IMR-90 (cell line): ENCODE results near the gene VPS35L. TPM values are rescaled to one million over a fixed set of nuclear protein-coding genes. Genes with fewer than 3 reads are reported as not detected.

Experiments
- ATAC-seq: fragments of 200-7000 bp; cut with Tn5 transposase; 2 replicates; pipeline ENCODE4 v1.9.1; 2020; ENCODE audit warnings: low read depth, mild to moderate bottlenecking, moderate library complexity
- BruUV-seq: library from RNA; stranded (reverse); fragments of 400-500 nt; replicated peaks from 2 replicates; lab custom pipeline; 2021; lab: Mats Ljungman, UMichigan
- CTCF ChIA-PET: fragments of 300-600 bp; formaldehyde crosslinking; extraction: SDS; loops from one replicate; lab custom pipeline; 2021; ENCODE audit warnings: antibody characterized with exemption; lab: Yijun Ruan, JAX
- POLR2A ChIA-PET: fragments of 300-600 bp; sonication (Branson Sonifier 250); formaldehyde crosslinking; loops from one replicate; lab custom pipeline; 2022; ENCODE audit warnings: antibody characterized with exemption; ENCODE audit not compliant: unreplicated experiment; lab: Charles Lee
- DNase-seq: peaks from one replicate; pipeline ENCODE4 v3.0.0; 2013
- H2AFZ ChIP-seq: replicated peaks from 2 replicates; pipeline ENCODE3; 2013; ENCODE audit warnings: low read length, mild to moderate bottlenecking; ENCODE audit not compliant: poor library complexity
- H2AK5ac ChIP-seq: 2 replicates; pipeline ENCODE4 v1.6.1; 2013; ENCODE audit warnings: low read depth, low read length, inconsistent platforms
- H2AK9ac ChIP-seq: replicated peaks from 2 replicates; pipeline ENCODE3; 2013; ENCODE audit warnings: mild to moderate bottlenecking, low read depth, low read length, moderate library complexity; ENCODE audit not compliant: poor library complexity
- H2BK120ac ChIP-seq: 2 replicates; pipeline ENCODE4 v1.6.1; 2013; ENCODE audit warnings: low read depth, low read length, inconsistent platforms
- H2BK15ac ChIP-seq: 3 replicates; pipeline ENCODE4 v1.6.1; 2013; ENCODE audit warnings: low read depth, low read length, inconsistent platforms
- H2BK20ac ChIP-seq: 2 replicates; pipeline ENCODE4 v1.6.1; 2013; ENCODE audit warnings: low read depth, mild to moderate bottlenecking, inconsistent platforms, low read length, moderate library complexity
- H2BK5ac ChIP-seq: 2 replicates; pipeline ENCODE4 v1.6.1; 2013; ENCODE audit warnings: mild to moderate bottlenecking, low read depth, low read length, inconsistent platforms; ENCODE audit not compliant: poor library complexity, severe bottlenecking
- H3K14ac ChIP-seq: replicated peaks from 2 replicates; pipeline ENCODE4 v1.6.1; 2013; ENCODE audit warnings: low read depth, low read length, inconsistent platforms
- H3K18ac ChIP-seq: 2 replicates; pipeline ENCODE4 v1.6.1; 2013; ENCODE audit warnings: low read depth, low read length, control low read depth
- H3K23ac ChIP-seq: 2 replicates; pipeline ENCODE4 v1.6.1; 2013; ENCODE audit warnings: low read depth, low read length, inconsistent platforms
- H3K27ac ChIP-seq: 2 replicates; pipeline ENCODE4 v1.5.1; 2013; ENCODE audit warnings: mild to moderate bottlenecking, control low read depth, low read length; ENCODE audit not compliant: insufficient read depth
- H3K27me3 ChIP-seq: 2 replicates; pipeline ENCODE4 v1.6.1; 2013; ENCODE audit warnings: low read length; ENCODE audit not compliant: control insufficient read depth, insufficient read depth
- H3K36me3 ChIP-seq: 2 replicates; pipeline ENCODE4 v1.6.1; 2013; ENCODE audit warnings: low read length, mixed read lengths; ENCODE audit not compliant: control insufficient read depth, insufficient read depth
- H3K4ac ChIP-seq: 2 replicates; pipeline ENCODE4 v1.6.1; 2013; ENCODE audit warnings: low read depth, low read length, inconsistent platforms
- H3K4me1 ChIP-seq: 2 replicates; pipeline ENCODE4 v1.6.1; 2013; ENCODE audit warnings: low read length, mixed read lengths; ENCODE audit not compliant: control insufficient read depth, insufficient read depth
- H3K4me2 ChIP-seq: 2 replicates; pipeline ENCODE4 v1.6.1; 2013; ENCODE audit warnings: low read depth, mild to moderate bottlenecking, control low read depth, low read length, moderate library complexity
- H3K4me3 ChIP-seq: 2 replicates; pipeline ENCODE4 v1.5.1; 2013; ENCODE audit warnings: low read depth, mild to moderate bottlenecking, control low read depth, low read length, moderate library complexity; ENCODE audit not compliant: insufficient read depth
- H3K56ac ChIP-seq: 2 replicates; pipeline ENCODE4 v1.6.1; 2013; ENCODE audit warnings: low read length, inconsistent platforms; ENCODE audit not compliant: insufficient read depth; ENCODE audit errors: extremely low read depth
- H3K79me1 ChIP-seq, 2 experiments: 2 replicates each; pipeline ENCODE4 v1.6.1; 2013; ENCODE audit warnings: low read length in 2 of 2, inconsistent platforms in 1 of 2, low read depth in 1 of 2
- H3K9ac ChIP-seq: 2 replicates; pipeline ENCODE4 v1.6.1; 2013; ENCODE audit warnings: low read depth, low read length, control low read depth
- H3K9me1 ChIP-seq: 2 replicates; pipeline ENCODE4 v1.6.1; 2013; ENCODE audit warnings: low read length, inconsistent platforms; ENCODE audit not compliant: insufficient read depth
- H3K9me3 ChIP-seq: 2 replicates; pipeline ENCODE4 v1.6.1; 2013; ENCODE audit warnings: low read length; ENCODE audit not compliant: control insufficient read depth, insufficient read depth
- H4K20me1 ChIP-seq: 2 replicates; pipeline ENCODE4 v1.6.1; 2013; ENCODE audit warnings: low read length, inconsistent platforms; ENCODE audit not compliant: insufficient read depth
- H4K5ac ChIP-seq: 2 replicates; pipeline ENCODE4 v1.6.1; 2013; ENCODE audit warnings: mild to moderate bottlenecking, low read depth, low read length, control low read depth
- H4K8ac ChIP-seq, 2 experiments: 2 replicates each; pipeline ENCODE4 v1.6.1; 2013; ENCODE audit warnings: low read depth in 2 of 2, low read length in 2 of 2, control low read depth in 1 of 2, inconsistent platforms in 1 of 2
- H4K91ac ChIP-seq: 2 replicates; pipeline ENCODE4 v1.6.1; 2013; ENCODE audit warnings: low read depth, low read length, inconsistent platforms; ENCODE audit not compliant: insufficient read depth
- RFX5 ChIP-seq: IDR thresholded peaks from 2 replicates; pipeline ENCODE4 v1.8.0; 2012; ENCODE audit warnings: low read depth, mild to moderate bottlenecking, low read length, moderate library complexity
- WGBS, 2 experiments: methylation state at CpG; one replicate each; pipeline versions ENCODE4 v1.1.5 to v1.1.7; 2013; ENCODE audit warnings: missing lambda C conversion rate in 2 of 2; ENCODE audit not compliant: insufficient read length in 1 of 2; ENCODE audit errors: extremely low coverage in 2 of 2; 5-methylcytosine and 5-hydroxymethylcytosine counted together
- dilution Hi-C: fragments of 300-500 bp; cut with HindIII; formaldehyde crosslinking; loops from one replicate; pipeline ENCODE4 v1.14.3; 2018; ENCODE audit warnings: low sequenced_read_pairs; ENCODE audit not compliant: unreplicated experiment
- in situ Hi-C: fragments of 300-500 bp; cut with MboI; formaldehyde crosslinking; loops from 3 replicates; pipeline ENCODE4 v1.14.3; 2019; ENCODE audit warnings: low sequenced_read_pairs, inconsistent platforms, mixed read lengths
- intact Hi-C: fragments of 100-400 bp; cut with micrococcal nuclease; formaldehyde crosslinking; loops from 2 replicates; pipeline ENCODE4 v1.10.0; 2022
- polyA plus RNA-seq, 3 experiments: library from polyadenylated mRNA; depleted of rRNA; stranded (reverse); fragments of >200 nt; gene quantifications; 2 replicates each; pipeline ENCODE4 v1.2.3, GENCODE V29; 2012; ENCODE audit warnings: low replicate concordance in 1 of 3
- total RNA-seq: library from RNA; depleted of rRNA; stranded (reverse); fragments of >200 nt; gene quantifications from 2 replicates; pipeline ENCODE4 v1.2.3, GENCODE V29; 2012

Gene VPS35L
- total and polyA plus RNA-seq, 2 of the 4 experiments (the other 2 are of a cell fraction), result 28.0 to 40.1 TPM

DNA sequence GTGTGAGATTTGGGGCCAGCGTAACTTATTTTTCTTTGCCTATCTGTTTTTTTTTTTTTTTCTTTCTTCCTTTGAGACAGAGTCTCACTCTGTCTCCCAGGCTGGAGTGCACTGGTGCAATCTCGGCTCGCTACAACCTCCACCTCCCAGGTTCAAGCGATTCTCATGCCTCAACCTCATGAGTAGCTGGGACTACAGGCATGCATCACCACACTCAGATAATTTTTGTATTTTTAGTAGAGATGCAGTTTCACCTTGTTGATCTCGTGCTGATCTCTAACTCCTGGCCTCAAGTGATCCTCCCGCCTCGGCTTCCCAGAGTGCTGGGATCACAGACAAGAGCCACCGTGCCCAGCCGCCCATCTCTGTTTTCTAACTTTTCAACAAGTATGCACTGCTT lies 63.4 kb downstream of the VPS35L start:
- H4K8ac ChIP-seq, result no peak overlapping the region
- H3K56ac ChIP-seq, result no peak overlapping the region
- H3K27ac ChIP-seq, result no peak overlapping the region
- H3K4me3 ChIP-seq, result no peak overlapping the region
- no peak overlapping the region for H3K23ac ChIP-seq
- DNase-seq (no peak), ATAC-seq (no peak)
- no peak overlapping the region for H2BK120ac ChIP-seq
- H3K36me3 ChIP-seq, result peaks cover 17% of the 10 kb centered on the region
- no peak overlapping the region for H3K9ac ChIP-seq
- WGBS, 2 experiments, result no CpG with 5 or more reads among the region's 9 CpGs
- no peak overlapping the region for H2AK9ac ChIP-seq
- no peaks in the 10 kb centered on the region for H3K9me1 ChIP-seq
- H2BK5ac ChIP-seq, result no peak overlapping the region
- H4K5ac ChIP-seq, result no peak overlapping the region
- H3K4ac ChIP-seq, result no peak overlapping the region
- no peak overlapping the region for H3K4me2 ChIP-seq
- CTCF ChIA-PET, result no interaction called here
- BruUV-seq, result no TSS peak
- H4K20me1 ChIP-seq, result no peaks in the 10 kb centered on the region
- H3K9me3 ChIP-seq, result no peaks in the 10 kb centered on the region
- no peaks in the 10 kb centered on the region for H3K79me1 ChIP-seq
- intact Hi-C loops (no loop called here), in situ Hi-C loops (loop anchor here (25.0 kb wide), 1 partner anchor 768 kb away; no protein-coding TSS in a partner anchor), dilution Hi-C loops (loop anchor here (25.0 kb wide), 1 partner anchor 268 kb away; the partner anchor contains the start of gene GPRC5B)
- H3K27me3 ChIP-seq, result no peaks in the 10 kb centered on the region
- H3K18ac ChIP-seq, result no peak overlapping the region
- H2AFZ ChIP-seq, result no peak overlapping the region
- no peak overlapping the region for H2AK5ac ChIP-seq
- H3K4me1 ChIP-seq, result no peaks in the 10 kb centered on the region
- no peak overlapping the region for H2BK20ac ChIP-seq
- H2BK15ac ChIP-seq, result no peak overlapping the region
- H4K91ac ChIP-seq, result no peak overlapping the region
- TF ChIP-seq RFX5, result no peak
- H3K14ac ChIP-seq, result no peak overlapping the region
- POLR2A ChIA-PET, result no interaction called here
